Peyer's patch (tissue), 4 donors: ENCODE measurements around the gene CLEC7A.
A peak's percentile ranks its signal among the peaks of the same experiment; 100 is the strongest.

ENCODE experiments used
- CTCF ChIP-seq, 6 experiments: fragments of 450-650 bp in 4 of 6; fragments of 200-600 bp in 2 of 6; sonication (generic) in 1 of 6; IDR thresholded peaks; one replicate each; pipeline ENCODE4 v1.5.1; 2017 to 2019; ENCODE audit warnings: antibody characterized with exemption in 6 of 6, mild to moderate bottlenecking in 3 of 6, moderate library complexity in 1 of 6
- POLR2A ChIP-seq, 2 donors: fragments of 450-650 bp; IDR thresholded peaks; one replicate each; pipeline ENCODE4 v1.5.1; 2017; ENCODE audit warnings: antibody characterized with exemption in 2 of 2, mild to moderate bottlenecking in 2 of 2, moderate library complexity in 2 of 2

GRCh38 chr12:10140001-10140400 is 10.0 kb upstream of the CLEC7A start:
- TF ChIP-seq CTCF (IDR thresholded peaks at IDR 0.05) (peak in 4 of 6 experiments; percentile 25 to 57 (median 52)), POLR2A (IDR thresholded peaks at IDR 0.05) (no peak)
